ENCODE measurements around the gene WAC.
"Not testable (repeated sequence)": the region's sequence is repeated elsewhere in the genome, so short reads cannot be mapped to it uniquely, and the experiment has no call there.

WAC gene

GRCh38 chr10:28658824-28659223, 125.9 kb downstream of the WAC start:
- H3K9ac ChIP-seq (ENCODE audit: low read depth, low read length); H3K27me3 ChIP-seq (ENCODE audit: control insufficient read depth, insufficient read depth, low read length); H3K4me1 ChIP-seq (ENCODE audit: control insufficient read depth, insufficient read depth, low read length); H3K4me3 ChIP-seq (ENCODE audit: low read depth, low read length); H3K36me3 ChIP-seq (ENCODE audit: control insufficient read depth, insufficient read depth, low read length); H3K9me3 ChIP-seq (ENCODE audit: control insufficient read depth, insufficient read depth, low read length): not testable (repeated sequence)

DNA sequence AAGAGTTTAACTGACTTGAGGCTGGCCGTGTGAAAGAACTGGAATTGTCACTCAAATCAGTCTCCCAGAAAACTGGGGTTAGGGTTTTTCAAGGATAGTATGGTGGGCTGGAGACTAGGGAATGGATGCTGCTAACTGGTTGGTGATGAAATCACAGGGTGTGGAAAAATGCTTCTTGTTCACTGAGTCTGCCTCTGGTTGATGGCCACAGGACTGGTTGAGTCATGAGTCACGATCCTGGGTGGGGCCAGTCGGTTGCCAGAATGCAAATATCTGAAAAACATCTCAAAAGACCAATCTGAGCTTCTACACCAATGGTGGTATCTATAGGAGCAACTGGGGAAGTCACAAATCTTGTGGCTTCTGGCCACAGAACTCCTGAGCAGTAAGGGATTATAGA, 128.1 kb downstream of the WAC start:
- Histone ChIP-seq H3K9ac (ENCODE audit: low read depth, low read length) (no peak overlapping the region), H3K36me3 (ENCODE audit: control insufficient read depth, insufficient read depth, low read length) (no peaks in the 10 kb centered on the region), H3K4me1 (ENCODE audit: control insufficient read depth, insufficient read depth, low read length) (no peaks in the 10 kb centered on the region), H3K4me3 (ENCODE audit: low read depth, low read length) (no peak overlapping the region), H3K27me3 (ENCODE audit: control insufficient read depth, insufficient read depth, low read length) (peaks cover 2% of the 10 kb centered on the region), H3K9me3 (ENCODE audit: control insufficient read depth, insufficient read depth, low read length) (no peaks in the 10 kb centered on the region)

DNA sequence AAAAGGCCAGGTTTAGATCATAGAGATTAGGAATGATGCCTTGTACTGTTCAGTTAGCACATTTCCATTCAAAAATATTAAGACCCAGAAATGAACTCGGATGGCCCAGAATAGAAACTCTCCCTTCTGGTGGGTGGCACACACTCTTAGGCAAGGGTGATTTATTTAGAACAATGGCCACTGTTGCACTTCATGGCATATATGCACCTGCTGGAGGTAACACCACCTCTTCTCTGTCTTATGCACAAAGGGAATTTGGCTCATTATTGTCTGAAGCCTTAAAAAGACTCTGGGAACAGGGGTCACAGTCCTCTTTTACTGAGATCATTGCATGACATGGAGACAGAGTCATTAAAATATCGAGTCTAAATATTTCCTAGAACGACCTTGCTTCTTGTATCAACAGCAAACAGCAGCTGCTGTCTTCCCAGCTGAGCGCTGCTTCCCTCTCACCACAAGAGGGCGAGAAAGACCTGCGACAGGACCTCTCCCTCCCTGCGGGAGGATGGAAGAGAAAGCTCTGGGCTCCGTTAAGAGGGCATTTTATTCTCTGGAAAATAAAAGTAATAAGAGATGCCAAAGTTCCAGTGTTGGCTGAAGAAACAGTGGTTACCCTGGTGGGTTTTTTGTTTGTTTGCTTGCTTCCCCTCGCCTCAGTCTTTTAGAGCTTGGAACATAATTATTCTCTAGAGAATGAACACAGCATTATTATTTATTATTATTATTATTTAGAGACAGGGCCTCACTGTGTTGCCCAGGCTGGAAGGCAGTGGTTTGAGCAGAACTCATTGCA, 130.9 kb downstream of the WAC start:
- no peaks in the 10 kb centered on the region for H3K9me3 ChIP-seq (ENCODE audit: control insufficient read depth, insufficient read depth, low read length)
- H3K9ac ChIP-seq (ENCODE audit: low read depth, low read length) = no peak overlapping the region
- no peaks in the 10 kb centered on the region for H3K36me3 ChIP-seq (ENCODE audit: control insufficient read depth, insufficient read depth, low read length)
- H3K4me3 ChIP-seq (ENCODE audit: low read depth, low read length) = no peak overlapping the region
- peaks cover 26% of the 10 kb centered on the region for H3K27me3 ChIP-seq (ENCODE audit: control insufficient read depth, insufficient read depth, low read length)
- no peaks in the 10 kb centered on the region for H3K4me1 ChIP-seq (ENCODE audit: control insufficient read depth, insufficient read depth, low read length)

- Histone ChIP-seq H3K4me3 (ENCODE audit: low read depth, low read length) (no peak overlapping the region), H3K9me3 (ENCODE audit: control insufficient read depth, insufficient read depth, low read length) (no peaks in the 10 kb centered on the region), H3K9ac (ENCODE audit: low read depth, low read length) (no peak overlapping the region), H3K4me1 (ENCODE audit: control insufficient read depth, insufficient read depth, low read length) (no peaks in the 10 kb centered on the region), H3K27me3 (ENCODE audit: control insufficient read depth, insufficient read depth, low read length) (peaks cover 32% of the 10 kb centered on the region), H3K36me3 (ENCODE audit: control insufficient read depth, insufficient read depth, low read length) (no peaks in the 10 kb centered on the region)
Observed at GRCh38 chr10:28664369-28664740, 131.4 kb downstream of the WAC start.

- no peak overlapping the region for H3K4me3 ChIP-seq (ENCODE audit: low read depth, low read length)
- no peaks in the 10 kb centered on the region for H3K9me3 ChIP-seq (ENCODE audit: control insufficient read depth, insufficient read depth, low read length)
- H3K27me3 ChIP-seq (ENCODE audit: control insufficient read depth, insufficient read depth, low read length) = peaks cover 46% of the 10 kb centered on the region
- no peaks in the 10 kb centered on the region for H3K4me1 ChIP-seq (ENCODE audit: control insufficient read depth, insufficient read depth, low read length)
- no peaks in the 10 kb centered on the region for H3K36me3 ChIP-seq (ENCODE audit: control insufficient read depth, insufficient read depth, low read length)
- H3K9ac ChIP-seq (ENCODE audit: low read depth, low read length) = no peak overlapping the region
Observed at GRCh38 chr10:28666751-28667467, 134.0 kb downstream of the WAC start.

DNA sequence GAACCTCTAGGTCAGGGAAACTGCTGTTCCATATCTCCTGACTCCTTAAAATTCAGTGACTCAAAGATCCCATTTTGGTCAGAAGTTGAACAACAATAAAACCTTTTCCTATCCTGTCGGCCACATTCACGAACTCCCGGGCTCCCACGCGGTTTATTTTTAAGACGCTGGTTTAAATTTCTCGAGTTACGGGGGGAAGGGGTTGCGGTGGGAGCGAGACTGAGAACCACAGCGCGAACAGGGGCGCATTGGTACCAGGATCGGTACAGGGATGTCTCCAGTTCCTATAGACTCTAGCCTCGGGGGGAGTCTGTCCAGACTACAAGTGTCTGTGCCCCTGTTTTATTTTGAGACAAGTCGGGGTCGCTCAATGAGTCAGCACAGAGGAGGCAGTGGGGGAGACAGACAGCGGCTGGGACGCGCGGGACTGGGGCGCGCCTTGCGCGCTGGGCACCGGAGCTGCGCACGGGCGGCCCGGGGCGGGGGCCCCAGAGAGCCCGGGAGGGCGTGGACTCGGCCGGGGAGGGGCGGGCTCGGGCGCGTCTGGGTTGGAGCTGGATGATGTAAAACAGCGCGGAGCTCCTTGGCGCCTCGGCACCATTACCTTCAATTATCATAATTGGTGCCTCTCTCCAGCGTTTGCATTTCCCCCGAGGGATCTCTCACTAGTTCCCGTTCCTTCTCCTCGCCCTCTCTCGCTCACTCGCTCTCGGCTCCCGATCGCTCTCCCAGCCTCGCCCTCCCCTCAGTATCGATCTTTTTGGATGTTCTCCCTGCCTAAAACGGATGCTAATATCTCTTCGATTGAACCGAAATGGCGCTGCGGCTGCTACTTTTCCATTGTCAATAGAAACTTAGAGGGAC, 135.7 kb downstream of the WAC start:
- Histone ChIP-seq H3K9me3 (ENCODE audit: control insufficient read depth, insufficient read depth, low read length) (no peaks in the 10 kb centered on the region), H3K36me3 (ENCODE audit: control insufficient read depth, insufficient read depth, low read length) (no peaks in the 10 kb centered on the region), H3K4me1 (ENCODE audit: control insufficient read depth, insufficient read depth, low read length) (no peaks in the 10 kb centered on the region), H3K9ac (ENCODE audit: low read depth, low read length) (peak overlapping the region; percentile 39), H3K4me3 (ENCODE audit: low read depth, low read length) (peak overlapping the region; percentile 87), H3K27me3 (ENCODE audit: control insufficient read depth, insufficient read depth, low read length) (peaks cover 51% of the 10 kb centered on the region)

- no peaks in the 10 kb centered on the region for H3K9me3 ChIP-seq (ENCODE audit: control insufficient read depth, insufficient read depth, low read length)
- no peaks in the 10 kb centered on the region for H3K4me1 ChIP-seq (ENCODE audit: control insufficient read depth, insufficient read depth, low read length)
- H3K27me3 ChIP-seq (ENCODE audit: control insufficient read depth, insufficient read depth, low read length) = peaks cover 55% of the 10 kb centered on the region
- peak overlapping the region; percentile 87 for H3K4me3 ChIP-seq (ENCODE audit: low read depth, low read length)
- H3K36me3 ChIP-seq (ENCODE audit: control insufficient read depth, insufficient read depth, low read length) = no peaks in the 10 kb centered on the region
- no peak overlapping the region for H3K9ac ChIP-seq (ENCODE audit: low read depth, low read length)
Observed at GRCh38 chr10:28669227-28670173, 136.6 kb downstream of the WAC start.
